B cell (primary cell): ENCODE data around the gene CTIF. TPM values are rescaled to one million over a fixed set of nuclear protein-coding genes. Genes with fewer than 3 reads are reported as not detected.

Experiments
- ATAC-seq: fragments of 200-7000 bp; cut with Tn5 transposase; one replicate; pipeline ENCODE4 v1.10.0; 2021; ENCODE audit warnings: low read depth, mild to moderate bottlenecking, moderate number of reproducible peaks, moderate library complexity
- CTCF ChIA-PET: fragments of 350-600 bp; sonication (Branson Sonifier 250); formaldehyde crosslinking; loops from one replicate; lab custom pipeline; 2021; ENCODE audit warnings: antibody characterized with exemption, inconsistent platforms; lab: Charles Lee
- POLR2A ChIA-PET: fragments of 350-600 bp; sonication (Branson Sonifier 250); formaldehyde crosslinking; loops from one replicate; lab custom pipeline; 2021; ENCODE audit warnings: antibody characterized with exemption; lab: Charles Lee
- DNase-seq: peaks from one replicate; pipeline ENCODE4 v3.0.0; 2013
- H2AFZ ChIP-seq: 2 replicates; pipeline ENCODE4 v1.6.1; 2012; ENCODE audit warnings: mild to moderate bottlenecking, low read depth, low read length; ENCODE audit not compliant: insufficient read depth, poor library complexity, severe bottlenecking
- H3K27ac ChIP-seq, 2 donors: 1 replicate in 1 of 2; 2 replicates in 1 of 2; pipeline ENCODE4 v1.5.1; 2012 to 2013; ENCODE audit warnings: low read length in 2 of 2, mild to moderate bottlenecking in 2 of 2, moderate library complexity in 1 of 2
- H3K27me3 ChIP-seq, 4 experiments: fragments of 200-600 bp in 1 of 4; sonication (generic) in 1 of 4; replicated peaks in 1 of 4; 1 replicate in 2 of 4; 2 replicates in 2 of 4; pipeline versions ENCODE4 v1.6.1 to v1.7.0; 2013 to 2016; ENCODE audit warnings: low read length in 3 of 4, mild to moderate bottlenecking in 2 of 4, mixed read lengths in 1 of 4, moderate library complexity in 1 of 4; ENCODE audit not compliant: insufficient read depth in 4 of 4, control insufficient read depth in 3 of 4; ENCODE audit errors: control extremely low read depth in 1 of 4
- H3K36me3 ChIP-seq, 2 experiments: replicated peaks in 1 of 2; 1 replicate in 1 of 2; 2 replicates in 1 of 2; pipeline versions ENCODE4 v1.6.1 to v1.7.1; 2013; ENCODE audit warnings: low read length in 1 of 2; ENCODE audit not compliant: insufficient read depth in 2 of 2, control insufficient read depth in 1 of 2; ENCODE audit errors: control extremely low read depth in 1 of 2, extremely low read depth in 1 of 2
- H3K4me1 ChIP-seq, 2 donors: fragments of 200-600 bp in 1 of 2; sonication (generic) in 1 of 2; 1 replicate in 1 of 2; 2 replicates in 1 of 2; pipeline versions ENCODE4 v1.5.1 to v1.6.1; 2013 to 2017; ENCODE audit warnings: low read length in 2 of 2; ENCODE audit not compliant: control insufficient read depth in 2 of 2, insufficient read depth in 2 of 2
- H3K4me2 ChIP-seq: replicated peaks from 2 replicates; pipeline ENCODE3; 2012; ENCODE audit warnings: mild to moderate bottlenecking, low read depth, low read length; ENCODE audit not compliant: poor library complexity, severe bottlenecking
- H3K4me3 ChIP-seq, 5 experiments: fragments of 200-600 bp in 1 of 5; sonication (generic) in 1 of 5; 1 replicate in 3 of 5; 2 replicates in 2 of 5; pipeline versions ENCODE4 v1.5.1 to v1.7.0; 2011 to 2016; ENCODE audit warnings: low read length in 4 of 5, mild to moderate bottlenecking in 4 of 5, low read depth in 2 of 5, control low read depth in 1 of 5, moderate library complexity in 1 of 5; ENCODE audit not compliant: insufficient read depth in 1 of 5; ENCODE audit errors: control extremely low read depth in 1 of 5, extremely low read depth in 1 of 5
- H3K79me2 ChIP-seq: fragments of 200-600 bp; sonication (generic); one replicate; pipeline ENCODE4 v1.6.0; 2016; ENCODE audit warnings: low read length; ENCODE audit not compliant: control insufficient read depth, insufficient read depth
- H3K9ac ChIP-seq: fragments of 200-600 bp; sonication (generic); 2 replicates; pipeline ENCODE4 v1.6.1; 2017; ENCODE audit warnings: mild to moderate bottlenecking, low read length, moderate library complexity
- H3K9me3 ChIP-seq, 3 donors: one replicate each; pipeline versions ENCODE4 v1.6.1 to v1.7.1; 2013; ENCODE audit warnings: low read length in 2 of 3; ENCODE audit not compliant: control insufficient read depth in 2 of 3, insufficient read depth in 1 of 3; ENCODE audit errors: control extremely low read depth in 1 of 3
- H4K20me1 ChIP-seq: 2 replicates; pipeline ENCODE4 v1.6.0; 2012; ENCODE audit warnings: mild to moderate bottlenecking, low read length; ENCODE audit not compliant: insufficient read depth, control insufficient read depth, poor library complexity, severe bottlenecking
- H3K27ac Mint-ChIP-seq: one replicate; pipeline ENCODE4 v1.8.0; 2021; ENCODE audit warnings: mixed read lengths
- H3K27me3 Mint-ChIP-seq: one replicate; pipeline ENCODE4 v1.8.0; 2021; ENCODE audit warnings: mixed read lengths
- H3K4me1 Mint-ChIP-seq: one replicate; pipeline ENCODE4 v1.8.0; 2021; ENCODE audit warnings: mixed read lengths
- H3K4me3 Mint-ChIP-seq: one replicate; pipeline ENCODE4 v1.8.0; 2021; ENCODE audit warnings: mixed read lengths
- H3K9me3 Mint-ChIP-seq: one replicate; pipeline ENCODE4 v1.8.0; 2022; ENCODE audit warnings: mixed read lengths; ENCODE audit not compliant: insufficient read depth
- CTCF ChIP-seq: fragments of 200-600 bp; IDR thresholded peaks from one replicate; pipeline ENCODE4 v1.8.0; 2022; ENCODE audit warnings: antibody characterized with exemption, mild to moderate bottlenecking
- EZH2 ChIP-seq: IDR thresholded peaks from 2 replicates; pipeline ENCODE4 v1.6.1; 2012; ENCODE audit warnings: borderline replicate concordance, low read depth, mild to moderate bottlenecking, moderate library complexity, low read length; ENCODE audit not compliant: insufficient read depth, poor library complexity, severe bottlenecking
- WGBS: methylation state at CpG from one replicate; pipeline ENCODE4 v1.1.5; 2013; ENCODE audit warnings: missing lambda C conversion rate; ENCODE audit not compliant: insufficient coverage; 5-methylcytosine and 5-hydroxymethylcytosine counted together
- intact Hi-C: fragments of 100-400 bp; cut with micrococcal nuclease; formaldehyde crosslinking; loops from one replicate; pipeline ENCODE4 v1.10.0; 2022
- polyA plus RNA-seq: library from polyadenylated mRNA; depleted of rRNA; stranded (reverse); fragments of >200 nt; gene quantifications from 2 replicates; pipeline ENCODE4 v1.2.3, GENCODE V29; 2012
- total RNA-seq, 2 donors: library from RNA; stranded (reverse); fragments of 120-200 nt in 1 of 2; gene quantifications; 1 replicate in 1 of 2; 2 replicates in 1 of 2; pipeline versions ENCODE4 v1.2.3 to v1.2.4, GENCODE V29; 2013 to 2022

The CTIF gene
- total and polyA plus RNA-seq, 2 donors (not counting 1 experiment from before 2014, with no cell fraction given): 3.6 to 16.2 TPM

- DNase-seq: no peak
- H3K27ac ChIP-seq: no peak overlapping the region
- no peak overlapping the region for H3K4me3 Mint-ChIP-seq
- no peaks in the 10 kb centered on the region for H4K20me1 ChIP-seq
- intact Hi-C loops: no loop called here
- no peak overlapping the region for H3K27ac Mint-ChIP-seq
- no peaks in the 10 kb centered on the region for H3K9me3 Mint-ChIP-seq
- no peaks in the 10 kb centered on the region for H3K4me1 Mint-ChIP-seq
- H3K79me2 ChIP-seq: no peaks in the 10 kb centered on the region
- no peak for TF ChIP-seq CTCF
- no peak for TF ChIP-seq EZH2
- no peak overlapping the region for H3K4me3 ChIP-seq
- H3K9me3 ChIP-seq: no peaks in the 10 kb centered on the region
- H3K4me1 ChIP-seq: no peaks in the 10 kb centered on the region
- no peak for ATAC-seq
- H3K9ac ChIP-seq: no peak overlapping the region
- H3K4me2 ChIP-seq: no peak overlapping the region
- CTCF ChIA-PET: interaction anchor here (0.8 kb wide), 1 partner anchor 101 kb away, joined by 3 read pairs; no protein-coding TSS in a partner anchor
- H3K27me3 Mint-ChIP-seq: peaks cover 4% of the 10 kb centered on the region
- 85% methylated on average over 9 of the region's 15 CpGs for WGBS
- POLR2A ChIA-PET: interaction anchor here (0.7 kb wide), 1 partner anchor 72 kb away, joined by 12 read pairs; no protein-coding TSS in a partner anchor
- no peaks in the 10 kb centered on the region for H3K36me3 ChIP-seq
- H3K27me3 ChIP-seq: peaks cover 0 to 2% (median 0%) of the 10 kb centered on the region in 4 experiments
- no peak overlapping the region for H2AFZ ChIP-seq
Measured at GRCh38 chr18:48879008-48879431, 340.2 kb downstream of the CTIF start.

- 100% methylated on average over 1 of the region's 1 CpG for WGBS
- Histone ChIP-seq H3K9me3 (no peaks in the 10 kb centered on the region), H3K27me3 (peaks cover 0 to 2% (median 0%) of the 10 kb centered on the region in 4 experiments), H3K27ac (no peak overlapping the region), H3K4me1 (no peaks in the 10 kb centered on the region), H3K79me2 (no peaks in the 10 kb centered on the region), H4K20me1 (no peaks in the 10 kb centered on the region), H3K4me2 (no peak overlapping the region), H3K9ac (no peak overlapping the region), H3K36me3 (no peaks in the 10 kb centered on the region), H2AFZ (no peak overlapping the region), H3K4me3 (no peak overlapping the region)
- no peaks in the 10 kb centered on the region for H3K4me1 Mint-ChIP-seq
- TF ChIP-seq CTCF: no peak
- no peak overlapping the region for H3K4me3 Mint-ChIP-seq
- no peak overlapping the region for H3K27ac Mint-ChIP-seq
- H3K27me3 Mint-ChIP-seq: peaks cover 4% of the 10 kb centered on the region
- DNase-seq (no peak), ATAC-seq (no peak)
- POLR2A ChIA-PET: no interaction called here
- intact Hi-C loops: no loop called here
- no peaks in the 10 kb centered on the region for H3K9me3 Mint-ChIP-seq
- CTCF ChIA-PET: no interaction called here
Measured at GRCh38 chr18:48880931-48881330, 342.1 kb downstream of the CTIF start.
